HG02852 (cell line): ENCODE measurements around the gene GPR142.

Experiments
- ATAC-seq: cut with Tn5 transposase; IDR thresholded peaks from one replicate; pipeline ENCODE4 v1.9.1; 2021; ENCODE audit warnings: mild to moderate bottlenecking, moderate library complexity; ENCODE audit not compliant: unreplicated experiment

GPR142 gene

GRCh38 chr17:74343526-74344284 is 23.6 kb upstream of the GPR142 start:
- no peak for ATAC-seq

- no peak for ATAC-seq
Measured at GRCh38 chr17:74344658-74345057, 22.6 kb upstream of the GPR142 start.

- no peak for ATAC-seq
Measured at GRCh38 chr17:74345433-74346241, 21.7 kb upstream of the GPR142 start.

- ATAC-seq: no peak
Measured at GRCh38 chr17:74347646-74348045, 19.7 kb upstream of the GPR142 start.

GRCh38 chr17:74349120-74349519 is 18.2 kb upstream of the GPR142 start:
- no peak for ATAC-seq

- no peak for ATAC-seq
Measured at GRCh38 chr17:74350486-74350885, 16.8 kb upstream of the GPR142 start.

GRCh38 chr17:74351552-74352210 is 15.6 kb upstream of the GPR142 start:
- ATAC-seq: no peak

GRCh38 chr17:74353446-74354060 is 13.8 kb upstream of the GPR142 start:
- no peak for ATAC-seq

- ATAC-seq: no peak
Measured at GRCh38 chr17:74354123-74354522, 13.2 kb upstream of the GPR142 start.

- ATAC-seq: no peak
Measured at GRCh38 chr17:74354561-74354960, 12.7 kb upstream of the GPR142 start.

- no peak for ATAC-seq
Measured at GRCh38 chr17:74355065-74355464, 12.2 kb upstream of the GPR142 start.

- no peak for ATAC-seq
Measured at GRCh38 chr17:74356646-74357465, 10.4 kb upstream of the GPR142 start.

GRCh38 chr17:74357466-74357809 is 9.9 kb upstream of the GPR142 start:
- ATAC-seq: no peak

GRCh38 chr17:74358697-74359096 is 8.6 kb upstream of the GPR142 start:
- no peak for ATAC-seq

GRCh38 chr17:74359916-74360315 is 7.4 kb upstream of the GPR142 start:
- no peak for ATAC-seq

- ATAC-seq: no peak
Measured at GRCh38 chr17:74360899-74361229, 6.4 kb upstream of the GPR142 start.

GRCh38 chr17:74361230-74362068 is 5.9 kb upstream of the GPR142 start, which contains the start of gene BTBD17:
Gene BTBD17, minus strand, starts transcription at chr17:74361868. Its CDS starts 49 bp downstream, at chr17:74361819.
- no peak for ATAC-seq

GRCh38 chr17:74362069-74362405 is 5.3 kb upstream of the GPR142 start:
- ATAC-seq: no peak

- ATAC-seq: no peak
Measured at GRCh38 chr17:74362810-74363498, 4.4 kb upstream of the GPR142 start.
